ENCODE measurements around the gene GRIK4.

GRCh38 chr11:121035780-121036179 lies 524.2 kb downstream of the GRIK4 start:
- no peak for TF ChIP-seq EZH2phosphoT487 (IDR thresholded peaks at IDR 0.05; ENCODE audit: borderline replicate concordance, low read length)
- TF ChIP-seq, protein P1, sequence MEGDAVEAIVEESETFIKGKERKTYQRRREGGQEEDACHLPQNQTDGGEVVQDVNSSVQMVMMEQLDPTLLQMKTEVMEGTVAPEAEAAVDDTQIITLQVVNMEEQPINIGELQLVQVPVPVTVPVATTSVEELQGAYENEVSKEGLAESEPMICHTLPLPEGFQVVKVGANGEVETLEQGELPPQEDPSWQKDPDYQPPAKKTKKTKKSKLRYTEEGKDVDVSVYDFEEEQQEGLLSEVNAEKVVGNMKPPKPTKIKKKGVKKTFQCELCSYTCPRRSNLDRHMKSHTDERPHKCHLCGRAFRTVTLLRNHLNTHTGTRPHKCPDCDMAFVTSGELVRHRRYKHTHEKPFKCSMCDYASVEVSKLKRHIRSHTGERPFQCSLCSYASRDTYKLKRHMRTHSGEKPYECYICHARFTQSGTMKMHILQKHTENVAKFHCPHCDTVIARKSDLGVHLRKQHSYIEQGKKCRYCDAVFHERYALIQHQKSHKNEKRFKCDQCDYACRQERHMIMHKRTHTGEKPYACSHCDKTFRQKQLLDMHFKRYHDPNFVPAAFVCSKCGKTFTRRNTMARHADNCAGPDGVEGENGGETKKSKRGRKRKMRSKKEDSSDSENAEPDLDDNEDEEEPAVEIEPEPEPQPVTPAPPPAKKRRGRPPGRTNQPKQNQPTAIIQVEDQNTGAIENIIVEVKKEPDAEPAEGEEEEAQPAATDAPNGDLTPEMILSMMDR (IDR thresholded peaks at IDR 0.05; ENCODE audit: low read depth, low read length, poor library complexity, severe bottlenecking), result no peak

Data from DOHH2 (cell line).